ENCODE measurements around the gene ZNF792. TPM values are rescaled to one million over a fixed set of nuclear protein-coding genes. Genes with fewer than 3 reads are reported as not detected.

ZNF792 gene
- polyA plus RNA-seq (2013, experiment 1 of 2) = 3.2 TPM
- polyA plus RNA-seq (2013, experiment 2 of 2) = 3.4 TPM

GRCh38 chr19:34963573-34964406, at the start of gene ZNF792:
TSS of gene ZNF792 (minus strand) at chr19:34964229. CDS start at chr19:34963662, 567 bp downstream.
- Histone ChIP-seq H3K4ac (ENCODE audit: low read depth in 1 of 2, low read length in 2 of 2) (peak within 1 kb of the TSS; percentile 1 to 74), H2BK5ac (ENCODE audit: low read depth, low read length, poor library complexity, severe bottlenecking) (no peak within 1 kb of the TSS), H2BK12ac (ENCODE audit: low read length in 2 of 2) (peak within 1 kb of the TSS; percentile 28 to 45), H3K4me1 (ENCODE audit: control insufficient read depth, insufficient read depth, low read depth, low read length) (peaks cover 20% of the 10 kb centered on the region), H4K91ac (ENCODE audit: low read length) (peak within 1 kb of the TSS; percentile 76), H3K9me3 (ENCODE audit: control insufficient read depth, low read length) (peaks cover 25% of the 10 kb centered on the region), H3K4me2 (ENCODE audit: low read length, poor library complexity, severe bottlenecking) (peak within 1 kb of the TSS; percentile 74), H2AK5ac (ENCODE audit: low read length, severe bottlenecking) (no peak within 1 kb of the TSS), H2AFZ (ENCODE audit: low read depth, low read length) (peak within 1 kb of the TSS; percentile 92), H4K8ac (ENCODE audit: low read length) (peak within 1 kb of the TSS; percentile 89), H2BK120ac (ENCODE audit: low read depth, low read length) (peak within 1 kb of the TSS; percentile 6), H3K79me1 (replicated peaks; ENCODE audit: low read length, poor library complexity, severe bottlenecking) (peaks cover 17% of the 10 kb centered on the region), H3K36me3 (ENCODE audit: control insufficient read depth in 1 of 2, insufficient read depth in 2 of 2, low read depth in 1 of 2, low read length in 2 of 2) (peaks cover 17 to 25% of the 10 kb centered on the region in 2 experiments), H2BK15ac (ENCODE audit: low read depth, poor library complexity, severe bottlenecking) (peak within 1 kb of the TSS; percentile 57), H3K23ac (ENCODE audit: low read length in 2 of 2) (peak within 1 kb of the TSS in 1 of 2 experiments; percentile 84), H3K9ac (ENCODE audit: low read length) (peak within 1 kb of the TSS; percentile 82), H3K14ac (ENCODE audit: low read length in 2 of 2) (peak within 1 kb of the TSS; percentile 65 to 78), H3K4me3 (ENCODE audit: insufficient read depth in 1 of 2, low read depth in 1 of 2, low read length in 2 of 2) (peak within 1 kb of the TSS; percentile 87 to 92), H3K27me3 (ENCODE audit: control insufficient read depth in 1 of 2, insufficient read depth in 1 of 2, low read length in 2 of 2) (peaks cover 0 to 7% of the 10 kb centered on the region in 2 experiments), H3K27ac (ENCODE audit: low read length, poor library complexity, severe bottlenecking) (no peak within 1 kb of the TSS), H3K18ac (ENCODE audit: low read depth in 1 of 2, low read length in 2 of 2) (peak within 1 kb of the TSS; percentile 81 to 82)
- under 1% methylated on average over 75 of the region's 78 CpGs for WGBS
- peak; percentile 63 for DNase-seq

DNA sequence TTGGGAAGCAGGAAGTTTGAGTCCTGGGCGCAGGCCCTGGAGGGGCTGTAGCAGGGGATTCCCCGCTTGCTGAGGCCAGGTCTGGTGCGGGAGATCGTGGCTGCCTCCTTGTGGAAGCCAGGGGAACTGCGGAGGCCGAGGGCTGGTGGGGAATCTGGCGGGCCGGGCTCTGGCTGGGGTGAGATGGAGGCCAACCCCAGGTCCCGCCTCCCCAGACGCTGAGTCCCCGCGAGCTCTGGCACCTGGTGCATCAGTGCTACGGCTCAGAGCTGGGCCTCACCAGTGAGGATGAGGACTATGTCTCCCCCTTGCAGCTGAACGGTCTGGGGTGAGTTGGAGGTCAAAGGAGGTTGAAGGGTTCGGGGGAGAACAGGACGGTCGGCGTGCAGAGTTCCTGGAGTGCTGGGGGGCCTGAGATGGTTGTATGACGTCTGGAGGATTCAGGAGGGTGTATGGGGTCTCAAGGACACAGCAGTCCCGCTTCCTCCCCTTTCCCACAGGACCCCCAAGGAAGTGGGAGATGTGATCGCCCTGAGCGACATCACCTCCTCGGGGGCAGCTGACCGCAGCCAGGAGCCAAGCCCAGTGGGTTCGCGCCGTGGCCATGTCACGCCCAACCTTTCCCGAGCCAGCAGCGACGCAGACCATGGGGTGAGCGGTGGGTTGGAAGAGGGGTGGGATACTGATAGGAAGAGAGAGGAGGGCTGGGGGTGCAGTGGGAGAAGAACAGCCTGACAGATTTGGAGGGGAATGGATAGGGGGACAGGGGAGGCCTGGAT, 49.2 kb upstream of the ZNF792 start:
- Histone ChIP-seq H3K27ac (ENCODE audit: low read length, poor library complexity, severe bottlenecking) (no peak overlapping the region), H4K8ac (ENCODE audit: low read length) (peak overlapping the region; percentile 27), H3K4me1 (ENCODE audit: control insufficient read depth, insufficient read depth, low read depth, low read length) (peaks cover 4% of the 10 kb centered on the region), H2BK120ac (ENCODE audit: low read depth, low read length) (no peak overlapping the region), H3K23ac (ENCODE audit: low read length in 2 of 2) (no peak overlapping the region), H3K4ac (ENCODE audit: low read depth in 1 of 2, low read length in 2 of 2) (no peak overlapping the region), H3K4me3 (ENCODE audit: insufficient read depth in 1 of 2, low read depth in 1 of 2, low read length in 2 of 2) (no peak overlapping the region), H3K14ac (ENCODE audit: low read length in 2 of 2) (no peak overlapping the region), H2BK12ac (ENCODE audit: low read length in 2 of 2) (no peak overlapping the region), H2BK5ac (ENCODE audit: low read depth, low read length, poor library complexity, severe bottlenecking) (no peak overlapping the region), H3K18ac (ENCODE audit: low read depth in 1 of 2, low read length in 2 of 2) (no peak overlapping the region), H3K27me3 (ENCODE audit: control insufficient read depth in 1 of 2, insufficient read depth in 1 of 2, low read length in 2 of 2) (no peaks in the 10 kb centered on the region), H2AK5ac (ENCODE audit: low read length, severe bottlenecking) (no peak overlapping the region), H3K9me3 (ENCODE audit: control insufficient read depth, low read length) (no peaks in the 10 kb centered on the region), H3K4me2 (ENCODE audit: low read length, poor library complexity, severe bottlenecking) (no peak overlapping the region), H4K91ac (ENCODE audit: low read length) (no peak overlapping the region), H3K79me1 (replicated peaks; ENCODE audit: low read length, poor library complexity, severe bottlenecking) (peaks cover 31% of the 10 kb centered on the region), H2AFZ (ENCODE audit: low read depth, low read length) (no peak overlapping the region), H2BK15ac (ENCODE audit: low read depth, poor library complexity, severe bottlenecking) (no peak overlapping the region), H3K9ac (ENCODE audit: low read length) (no peak overlapping the region), H3K36me3 (ENCODE audit: control insufficient read depth in 1 of 2, insufficient read depth in 2 of 2, low read depth in 1 of 2, low read length in 2 of 2) (peaks cover 65 to 81% of the 10 kb centered on the region in 2 experiments)
- WGBS = 80% methylated on average over 30 of the region's 32 CpGs
- peak; percentile 67 for DNase-seq

DNA sequence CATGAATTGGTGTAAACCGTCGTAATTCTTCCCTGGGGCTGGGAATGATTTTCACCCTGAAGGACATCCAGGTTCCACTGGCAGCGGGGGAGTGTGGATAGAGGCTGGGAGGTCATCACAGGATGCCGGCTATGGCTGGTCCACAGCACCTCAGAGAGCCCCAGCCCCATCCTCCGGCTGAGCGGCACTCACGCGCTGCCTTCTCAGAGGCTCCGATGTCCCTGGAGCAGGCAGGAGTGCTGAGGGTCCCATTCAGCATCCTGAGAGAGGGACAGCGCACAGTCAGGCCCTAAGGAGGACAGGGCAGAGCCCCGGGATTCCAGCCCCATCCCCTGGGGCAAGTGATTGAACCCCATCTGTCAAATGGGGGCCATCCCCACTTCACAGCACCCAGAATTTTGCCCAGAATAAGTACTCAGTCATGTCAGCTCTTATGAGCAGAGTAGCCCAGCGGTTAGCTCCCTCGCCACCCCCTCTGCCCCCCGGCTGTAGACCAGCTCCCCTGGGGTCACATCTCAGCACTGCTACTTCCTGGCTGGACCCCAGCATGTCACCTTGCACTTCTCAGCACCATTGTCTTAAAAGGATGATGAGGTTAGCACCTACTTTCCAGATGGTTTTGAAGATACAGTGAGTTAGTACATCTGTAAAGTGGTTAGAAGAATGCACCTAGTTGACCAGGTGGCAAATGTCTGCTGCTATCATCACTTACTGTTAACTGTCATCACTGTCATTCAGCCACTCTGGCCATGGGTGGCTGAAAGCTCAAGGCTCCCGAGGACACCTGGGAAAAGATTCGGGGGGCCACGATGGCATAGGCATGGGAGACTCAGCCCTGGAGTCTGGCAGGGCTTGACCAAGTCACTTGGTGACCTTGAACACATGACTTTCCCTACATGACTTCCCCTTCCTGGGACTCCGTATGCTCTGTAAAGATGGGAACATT, 48.0 kb upstream of the ZNF792 start:
- DNase-seq = no peak
- H4K91ac ChIP-seq (ENCODE audit: low read length) = no peak overlapping the region

More for the DNA sequence above, 48.0 kb upstream of the ZNF792 start:
- Histone ChIP-seq H3K4ac (ENCODE audit: low read depth in 1 of 2, low read length in 2 of 2) (no peak overlapping the region), H3K23ac (ENCODE audit: low read length in 2 of 2) (no peak overlapping the region), H2BK5ac (ENCODE audit: low read depth, low read length, poor library complexity, severe bottlenecking) (no peak overlapping the region), H3K36me3 (ENCODE audit: control insufficient read depth in 1 of 2, insufficient read depth in 2 of 2, low read depth in 1 of 2, low read length in 2 of 2) (peaks cover 56 to 74% of the 10 kb centered on the region in 2 experiments), H3K14ac (ENCODE audit: low read length in 2 of 2) (no peak overlapping the region), H3K4me1 (ENCODE audit: control insufficient read depth, insufficient read depth, low read depth, low read length) (peaks cover 4% of the 10 kb centered on the region), H2BK12ac (ENCODE audit: low read length in 2 of 2) (no peak overlapping the region), H2AK5ac (ENCODE audit: low read length, severe bottlenecking) (no peak overlapping the region), H3K79me1 (replicated peaks; ENCODE audit: low read length, poor library complexity, severe bottlenecking) (peaks cover 35% of the 10 kb centered on the region), H3K27ac (ENCODE audit: low read length, poor library complexity, severe bottlenecking) (no peak overlapping the region), H3K4me2 (ENCODE audit: low read length, poor library complexity, severe bottlenecking) (no peak overlapping the region), H3K9me3 (ENCODE audit: control insufficient read depth, low read length) (no peaks in the 10 kb centered on the region), H2BK120ac (ENCODE audit: low read depth, low read length) (no peak overlapping the region), H3K4me3 (ENCODE audit: insufficient read depth in 1 of 2, low read depth in 1 of 2, low read length in 2 of 2) (no peak overlapping the region), H3K18ac (ENCODE audit: low read depth in 1 of 2, low read length in 2 of 2) (no peak overlapping the region), H2BK15ac (ENCODE audit: low read depth, poor library complexity, severe bottlenecking) (no peak overlapping the region), H3K27me3 (ENCODE audit: control insufficient read depth in 1 of 2, insufficient read depth in 1 of 2, low read length in 2 of 2) (no peaks in the 10 kb centered on the region), H4K8ac (ENCODE audit: low read length) (no peak overlapping the region), H2AFZ (ENCODE audit: low read depth, low read length) (no peak overlapping the region), H3K9ac (ENCODE audit: low read length) (no peak overlapping the region)
- WGBS = 97% methylated on average over 17 of the region's 18 CpGs

Data from mesenchymal stem cell (in vitro differentiated cells and primary cell).